Measurements from ENCODE around the gene GALNT6. TPM values are rescaled to one million over a fixed set of nuclear protein-coding genes. Genes with fewer than 3 reads are reported as not detected.

Gene GALNT6
- total RNA-seq, 1 donor = 66.9 TPM

- no peak overlapping the region for H3K4me3 ChIP-seq (ENCODE audit: low read depth, low read length)
- no peak for TF ChIP-seq CTCF (IDR thresholded peaks at IDR 0.05; ENCODE audit: insufficient read depth, low read depth, low read length)
- no peak for DNase-seq (ENCODE audit: low read depth)
Measured at GRCh38 chr12:51406290-51406689, 15.1 kb upstream of the GALNT6 start.

DNA sequence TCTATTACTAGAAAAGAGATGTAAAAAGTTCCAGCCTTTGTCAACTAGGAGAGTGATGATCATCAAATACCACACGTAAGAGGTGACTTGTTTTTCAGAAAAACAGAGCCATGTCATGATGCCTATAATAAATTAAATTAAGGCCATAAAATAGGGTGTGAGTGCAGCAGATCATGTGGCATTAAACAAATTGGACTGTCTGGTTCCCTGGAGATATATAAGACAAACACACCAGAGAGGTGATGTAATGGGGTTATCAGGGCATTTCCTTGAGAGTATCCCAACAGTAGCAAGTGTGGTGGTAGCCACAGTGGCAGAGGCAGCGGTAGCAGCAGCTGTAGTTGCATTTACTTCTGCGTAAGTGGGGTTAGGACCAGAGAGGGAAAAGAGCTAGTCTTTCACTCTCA, 14.6 kb upstream of the GALNT6 start:
- H3K4me3 ChIP-seq (ENCODE audit: low read depth, low read length) = no peak overlapping the region
- no peak for TF ChIP-seq CTCF (IDR thresholded peaks at IDR 0.05; ENCODE audit: insufficient read depth, low read depth, low read length)
- no peak for DNase-seq (ENCODE audit: low read depth)

GRCh38 chr12:51404627-51405026, 13.4 kb upstream of the GALNT6 start:
- TF ChIP-seq CTCF (IDR thresholded peaks at IDR 0.05; ENCODE audit: insufficient read depth, low read depth, low read length) = no peak
- H3K4me3 ChIP-seq (ENCODE audit: low read depth, low read length) = no peak overlapping the region
- DNase-seq (ENCODE audit: low read depth) = no peak

- no peak for DNase-seq (ENCODE audit: low read depth)
- no peak for TF ChIP-seq CTCF (IDR thresholded peaks at IDR 0.05; ENCODE audit: insufficient read depth, low read depth, low read length)
- H3K4me3 ChIP-seq (ENCODE audit: low read depth, low read length) = no peak overlapping the region
Measured at GRCh38 chr12:51403681-51404136, 12.5 kb upstream of the GALNT6 start.

GRCh38 chr12:51403159-51403558, 12.0 kb upstream of the GALNT6 start:
- no peak overlapping the region for H3K4me3 ChIP-seq (ENCODE audit: low read depth, low read length)
- no peak for TF ChIP-seq CTCF (IDR thresholded peaks at IDR 0.05; ENCODE audit: insufficient read depth, low read depth, low read length)
- no peak for DNase-seq (ENCODE audit: low read depth)

- TF ChIP-seq CTCF (IDR thresholded peaks at IDR 0.05; ENCODE audit: insufficient read depth, low read depth, low read length) = no peak
- no peak for DNase-seq (ENCODE audit: low read depth)
- no peak overlapping the region for H3K4me3 ChIP-seq (ENCODE audit: low read depth, low read length)
Measured at GRCh38 chr12:51401900-51402299, 10.7 kb upstream of the GALNT6 start.

DNA sequence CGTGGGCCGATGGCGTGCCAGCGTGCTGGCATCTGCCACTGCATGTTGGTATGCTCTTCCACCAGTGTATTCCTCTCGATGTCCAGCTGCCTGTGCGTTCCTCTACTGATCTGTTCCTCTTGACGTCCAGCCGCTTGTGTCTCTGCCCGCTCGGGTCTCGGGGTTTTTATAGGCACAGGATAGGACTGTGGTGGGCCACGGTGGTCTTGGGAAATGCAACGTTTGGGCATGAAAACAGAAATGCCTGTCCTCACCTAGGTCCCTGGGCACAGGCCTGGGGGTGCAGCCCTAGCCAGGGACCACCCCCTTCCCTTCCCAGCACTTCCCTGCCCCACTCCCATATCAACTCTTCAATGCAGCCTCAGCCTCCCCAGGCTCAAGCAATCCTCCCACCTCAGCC, 10.3 kb upstream of the GALNT6 start:
- no peak overlapping the region for H3K4me3 ChIP-seq (ENCODE audit: low read depth, low read length)
- no peak for TF ChIP-seq CTCF (IDR thresholded peaks at IDR 0.05; ENCODE audit: insufficient read depth, low read depth, low read length)
- DNase-seq (ENCODE audit: low read depth) = no peak
